K562 (cell line): ENCODE results near the gene ARHGAP10. TPM values are rescaled to one million over a fixed set of nuclear protein-coding genes. Genes with fewer than 3 reads are reported as not detected.

Experiments
- ATAC-seq: fragments of 200-7000 bp; cut with Tn5 transposase; 3 replicates; pipeline ENCODE4 v1.9.1; 2020; ENCODE audit warnings: moderate library complexity
- BruUV-seq: library from RNA; stranded (reverse); fragments of 400-500 nt; replicated peaks from 2 replicates; lab custom pipeline; 2021; lab: Mats Ljungman, UMichigan
- CTCF ChIA-PET: fragments of 300-600 bp; formaldehyde crosslinking; extraction: SDS; loops from one replicate; lab custom pipeline; 2021; ENCODE audit warnings: low intra/inter-chr PET ratio; lab: Yijun Ruan, JAX
- POLR2A ChIA-PET: fragments of 300-600, 350-650 bp; sonication (Branson Sonifier 250); formaldehyde crosslinking; extraction: SDS; loops from one replicate; lab custom pipeline; 2021; ENCODE audit warnings: antibody characterized with exemption, inconsistent platforms; lab: Yijun Ruan, JAX
- DNase-seq, 4 experiments: peaks; one replicate each; pipeline versions ENCODE4 v3.0.0 to v3.0.0-alpha.2; 2011 to 2018; ENCODE audit warnings: low spot score in 3 of 4, mixed read lengths in 3 of 4; ENCODE audit errors: extremely low read depth in 1 of 4
- FAIRE-seq: peaks from 2 replicates; lab custom pipeline; 2011; peaks lifted over from hg19 to GRCh38; lab: Jason Lieb, UNC
- H2AFZ ChIP-seq: 2 replicates; pipeline ENCODE4 v1.6.0; 2011; ENCODE audit warnings: low read depth, low read length, control low read depth, inconsistent platforms
- H3K27ac ChIP-seq: fragments of 200-600 bp; 3 replicates; pipeline ENCODE4 v1.8.0; 2011; ENCODE audit warnings: low read depth, mild to moderate bottlenecking, control low read depth, inconsistent platforms, low read length, moderate library complexity, mixed read lengths; ENCODE audit errors: extremely low read depth
- H3K27me3 ChIP-seq, 2 experiments: fragments of 300-600 bp in 1 of 2; 2 replicates in 1 of 2; 3 replicates in 1 of 2; pipeline versions ENCODE4 v1.6.0 to v1.8.0; 2011; ENCODE audit warnings: inconsistent platforms in 2 of 2, low read length in 2 of 2, mild to moderate bottlenecking in 1 of 2, mixed read lengths in 1 of 2, moderate library complexity in 1 of 2; ENCODE audit not compliant: control insufficient read depth in 2 of 2, insufficient read depth in 2 of 2
- H3K36me3 ChIP-seq: fragments of 300-600 bp; 3 replicates; pipeline ENCODE4 v1.8.0; 2011; ENCODE audit warnings: mild to moderate bottlenecking, low read length, inconsistent platforms; ENCODE audit not compliant: control insufficient read depth, insufficient read depth
- H3K4me1 ChIP-seq, 2 experiments: fragments of 200-600 bp in 1 of 2; replicated peaks in 1 of 2; 2 replicates in 1 of 2; 3 replicates in 1 of 2; pipeline versions ENCODE4 v1.5.1 to v1.8.0; 2011; ENCODE audit warnings: inconsistent platforms in 2 of 2, low read length in 2 of 2, mild to moderate bottlenecking in 1 of 2, mixed read lengths in 1 of 2, moderate library complexity in 1 of 2; ENCODE audit not compliant: control insufficient read depth in 2 of 2, insufficient read depth in 2 of 2
- H3K4me2 ChIP-seq: 2 replicates; pipeline ENCODE4 v1.6.1; 2011; ENCODE audit warnings: low read length, control low read depth, inconsistent platforms, mixed read lengths; ENCODE audit not compliant: insufficient read depth
- H3K4me3 ChIP-seq: fragments of 200-600 bp; sonication (generic), shearing (Covaris generic); 2 replicates; pipeline ENCODE4 v1.5.1; 2016; ENCODE audit warnings: control low read depth, inconsistent platforms
- H3K79me2 ChIP-seq: fragments of 200-600 bp; 3 replicates; pipeline ENCODE4 v1.8.0; 2011; ENCODE audit warnings: low read length, inconsistent platforms; ENCODE audit not compliant: control insufficient read depth, insufficient read depth
- H3K9ac ChIP-seq, 2 experiments: 2 replicates each; pipeline versions ENCODE4 v1.6.0 to v1.6.1; 2011; ENCODE audit warnings: low read depth in 2 of 2, low read length in 2 of 2, control low read depth in 1 of 2, inconsistent platforms in 1 of 2, mild to moderate bottlenecking in 1 of 2, mixed read lengths in 1 of 2; ENCODE audit not compliant: insufficient read depth in 1 of 2
- H3K9me1 ChIP-seq: one replicate; pipeline ENCODE4 v1.6.0; 2011; ENCODE audit warnings: inconsistent platforms, mild to moderate bottlenecking, low read length, moderate library complexity; ENCODE audit not compliant: control insufficient read depth, insufficient read depth
- H3K9me3 ChIP-seq: replicated peaks from 2 replicates; pipeline ENCODE4 v1.5.1; 2011; ENCODE audit warnings: low read depth, low read length, inconsistent platforms; ENCODE audit not compliant: control insufficient read depth, insufficient read depth
- H4K20me1 ChIP-seq: replicated peaks from 2 replicates; pipeline ENCODE4 v1.6.1; 2011; ENCODE audit warnings: low read length, inconsistent platforms, mixed read lengths; ENCODE audit not compliant: control insufficient read depth, insufficient read depth
- BCOR ChIP-seq: fragments of 450-650 bp; IDR thresholded peaks from 2 replicates; pipeline ENCODE4 v1.6.1; 2016
- CTBP1 ChIP-seq: fragments of 450-650 bp; IDR thresholded peaks from 2 replicates; pipeline ENCODE4 v1.6.1; 2016; ENCODE audit warnings: borderline replicate concordance
- ETV5 ChIP-seq: sonication (generic); formaldehyde crosslinking; IDR thresholded peaks from 2 replicates; pipeline ENCODE4 v1.4.0; 2020; ENCODE audit warnings: low read depth, mild to moderate bottlenecking, missing genetic modification reagents
- FOXK2 ChIP-seq, 2 experiments: fragments of 450-650 bp; IDR thresholded peaks in 1 of 2; conservative IDR thresholded peaks in 1 of 2; 2 replicates each; pipeline ENCODE4 v1.6.1; 2016; ENCODE audit warnings: low read depth in 2 of 2, mild to moderate bottlenecking in 1 of 2
- HCFC1 ChIP-seq: IDR thresholded peaks from 2 replicates; pipeline ENCODE4 v1.6.1; 2012; ENCODE audit warnings: low read depth, low read length, improper control_type of control experiment
- HLTF ChIP-seq: fragments of 450-650 bp; IDR thresholded peaks from 2 replicates; pipeline ENCODE4 v1.6.1; 2016
- NCOR1 ChIP-seq: fragments of 450-650 bp; IDR thresholded peaks from 2 replicates; pipeline ENCODE4 v1.6.1; 2016; ENCODE audit warnings: mild to moderate bottlenecking, moderate library complexity
- RBM34 ChIP-seq: fragments of 200-400 bp; formaldehyde crosslinking; IDR thresholded peaks from 2 replicates; pipeline ENCODE4 v1.6.1; 2018; ENCODE audit warnings: low read length, borderline replicate concordance; ENCODE audit not compliant: insufficient read depth
- SRSF7 ChIP-seq: fragments of 200-400 bp; formaldehyde crosslinking; optimal IDR thresholded peaks from 2 replicates; pipeline ENCODE3; 2017; ENCODE audit warnings: mild to moderate bottlenecking, low read depth, low read length
- ZNF134 ChIP-seq: fragments of 250-450 bp; sonication (Bioruptor Pico); conservative IDR thresholded peaks from 2 replicates; pipeline ENCODE4 v1.4.0; 2020
- ZNF583 ChIP-seq: fragments of 250-450 bp; sonication (Bioruptor Pico); IDR thresholded peaks from 2 replicates; pipeline ENCODE4 v1.4.0; 2020
- WGBS: fragments of 100-300 bp; shearing (Covaris generic); methylation state at CpG from one replicate; pipeline ENCODE4 v1.1.6; 2016; ENCODE audit warnings: low coverage, mixed read lengths; ENCODE audit not compliant: insufficient coverage; ENCODE audit errors: missing lambda C conversion rate; 5-methylcytosine and 5-hydroxymethylcytosine counted together
- in situ Hi-C: fragments of 300-500 bp; cut with MboI; formaldehyde crosslinking; loops from 4 replicates; pipeline ENCODE4 v1.15.0; 2018; ENCODE audit warnings: inconsistent platforms, mixed read lengths
- intact Hi-C: fragments of 100-400 bp; cut with micrococcal nuclease; formaldehyde crosslinking; loops from 2 replicates; pipeline ENCODE4 v1.14.2; 2022
- polyA plus RNA-seq, 8 experiments: library from polyadenylated mRNA; depleted of rRNA in 4 of 8; stranded (reverse) in 5 of 8; unstranded in 3 of 8; fragments of >200 nt; fragmentation: Nextera tagmentation in 2 of 8; fragmentation: Illumina TruSeq in 1 of 8; extraction: Ambion mirVana in 2 of 8; extraction: Trizol in 1 of 8; gene quantifications; 2 replicates each; pipeline versions ENCODE4 v1.2.1 to v1.2.3, GENCODE V29; 2011 to 2014; ENCODE audit warnings: inconsistent platforms in 1 of 8, missing spikeins in 1 of 8
- total RNA-seq, 7 experiments: library from RNA; depleted of rRNA in 6 of 7; stranded (reverse); fragments of >200 nt in 6 of 7; fragmentation: Illumina TruSeq in 2 of 7; extraction: Trizol in 2 of 7; gene quantifications; 2 replicates each; pipeline versions ENCODE4 v1.2.1 to v1.2.3, GENCODE V29; 2011 to 2021; ENCODE audit warnings: low replicate concordance in 1 of 7
- TF ChIP-seq, protein P1 (sequence below): sonication (generic); formaldehyde crosslinking; IDR thresholded peaks from 2 replicates; pipeline ENCODE4 v1.8.1; 2023; ENCODE audit warnings: mild to moderate bottlenecking, missing genetic modification reagents
- TF ChIP-seq, protein P2 (sequence below): fragments of 250-450 bp; sonication (Bioruptor Pico); IDR thresholded peaks from 2 replicates; pipeline ENCODE4 v1.4.0; 2020; ENCODE audit warnings: mild to moderate bottlenecking, moderate library complexity
- TF ChIP-seq, protein P3 (sequence below): fragments of 450-650 bp; conservative IDR thresholded peaks from 2 replicates; pipeline ENCODE4 v1.6.1; 2016; ENCODE audit warnings: missing genetic modification characterization, low read depth, mild to moderate bottlenecking, missing compliant biosample characterization, moderate library complexity
- TF ChIP-seq, protein P4 (sequence below): sonication (generic); formaldehyde crosslinking; IDR thresholded peaks from 2 replicates; pipeline ENCODE4 v1.9.0; 2022; ENCODE audit warnings: mild to moderate bottlenecking, missing genetic modification reagents

Gene ARHGAP10
- total and polyA plus RNA-seq, 9 of the 15 experiments (the other 6 are each of a cell fraction or from before 2014, with no cell fraction given): 0.03 to 0.22 (median 0.06) TPM; not detected in 3

DNA sequence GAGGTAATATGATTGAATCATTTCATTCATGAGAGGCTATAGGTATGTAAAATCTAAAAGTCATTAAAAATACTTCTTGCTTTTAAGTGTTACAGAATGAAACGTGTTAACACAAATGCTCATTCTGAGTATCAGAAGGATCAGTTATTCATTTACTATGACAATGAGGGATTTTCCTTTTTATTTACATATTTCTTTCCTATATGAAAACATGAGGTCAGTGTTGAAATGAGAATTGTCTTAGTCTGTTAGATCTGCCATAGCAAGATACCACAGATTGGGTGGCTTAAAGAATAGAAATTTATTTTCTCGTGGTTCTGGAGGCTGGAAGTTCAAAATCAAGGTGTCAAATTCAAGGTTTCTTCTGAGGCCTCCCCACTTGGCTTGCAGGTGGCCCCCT, 181.2 kb downstream of the ARHGAP10 start:
- no peaks in the 10 kb centered on the region for H3K4me1 ChIP-seq
- no peak for DNase-seq
- ChIA-PET POLR2A (no interaction called here), CTCF (no interaction called here)
- in situ Hi-C loops (no loop called here), intact Hi-C loops (no loop called here)
- H3K27me3 ChIP-seq: no peaks in the 10 kb centered on the region
- no peak for ATAC-seq
- FAIRE-seq: no peak
- TF ChIP-seq, protein P1, sequence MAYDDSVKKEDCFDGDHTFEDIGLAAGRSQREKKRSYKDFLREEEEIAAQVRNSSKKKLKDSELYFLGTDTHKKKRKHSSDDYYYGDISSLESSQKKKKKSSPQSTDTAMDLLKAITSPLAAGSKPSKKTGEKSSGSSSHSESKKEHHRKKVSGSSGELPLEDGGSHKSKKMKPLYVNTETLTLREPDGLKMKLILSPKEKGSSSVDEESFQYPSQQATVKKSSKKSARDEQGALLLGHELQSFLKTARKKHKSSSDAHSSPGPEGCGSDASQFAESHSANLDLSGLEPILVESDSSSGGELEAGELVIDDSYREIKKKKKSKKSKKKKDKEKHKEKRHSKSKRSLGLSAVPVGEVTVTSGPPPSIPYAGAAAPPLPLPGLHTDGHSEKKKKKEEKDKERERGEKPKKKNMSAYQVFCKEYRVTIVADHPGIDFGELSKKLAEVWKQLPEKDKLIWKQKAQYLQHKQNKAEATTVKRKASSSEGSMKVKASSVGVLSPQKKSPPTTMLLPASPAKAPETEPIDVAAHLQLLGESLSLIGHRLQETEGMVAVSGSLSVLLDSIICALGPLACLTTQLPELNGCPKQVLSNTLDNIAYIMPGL (CRISPR knock-in tag): no peak
- TF ChIP-seq ZNF583 (CRISPR knock-in tag): no peak
- TF ChIP-seq ETV5 (CRISPR knock-in tag): no peak
- TF ChIP-seq, protein P2, sequence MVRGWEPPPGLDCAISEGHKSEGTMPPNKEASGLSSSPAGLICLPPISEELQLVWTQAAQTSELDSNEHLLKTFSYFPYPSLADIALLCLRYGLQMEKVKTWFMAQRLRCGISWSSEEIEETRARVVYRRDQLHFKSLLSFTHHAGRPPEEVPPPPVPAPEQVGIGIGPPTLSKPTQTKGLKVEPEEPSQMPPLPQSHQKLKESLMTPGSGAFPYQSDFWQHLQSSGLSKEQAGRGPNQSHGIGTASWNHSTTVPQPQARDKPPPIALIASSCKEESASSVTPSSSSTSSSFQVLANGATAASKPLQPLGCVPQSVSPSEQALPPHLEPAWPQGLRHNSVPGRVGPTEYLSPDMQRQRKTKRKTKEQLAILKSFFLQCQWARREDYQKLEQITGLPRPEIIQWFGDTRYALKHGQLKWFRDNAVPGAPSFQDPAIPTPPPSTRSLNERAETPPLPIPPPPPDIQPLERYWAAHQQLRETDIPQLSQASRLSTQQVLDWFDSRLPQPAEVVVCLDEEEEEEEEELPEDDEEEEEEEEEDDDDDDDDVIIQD: no peak
- no peak for TF ChIP-seq HCFC1
- TF ChIP-seq FOXK2 (conservative IDR thresholded peaks at IDR 0.05 in 1 of 2, IDR thresholded peaks at IDR 0.05 in 1 of 2; ENCODE audit: low read depth in 2 of 2): no peak
- TF ChIP-seq, protein P3, sequence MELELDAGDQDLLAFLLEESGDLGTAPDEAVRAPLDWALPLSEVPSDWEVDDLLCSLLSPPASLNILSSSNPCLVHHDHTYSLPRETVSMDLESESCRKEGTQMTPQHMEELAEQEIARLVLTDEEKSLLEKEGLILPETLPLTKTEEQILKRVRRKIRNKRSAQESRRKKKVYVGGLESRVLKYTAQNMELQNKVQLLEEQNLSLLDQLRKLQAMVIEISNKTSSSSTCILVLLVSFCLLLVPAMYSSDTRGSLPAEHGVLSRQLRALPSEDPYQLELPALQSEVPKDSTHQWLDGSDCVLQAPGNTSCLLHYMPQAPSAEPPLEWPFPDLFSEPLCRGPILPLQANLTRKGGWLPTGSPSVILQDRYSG (tag): no peak
- no peak for TF ChIP-seq SRSF7
- TF ChIP-seq HLTF: no peak
- TF ChIP-seq NCOR1: no peak
- TF ChIP-seq, protein P4, sequence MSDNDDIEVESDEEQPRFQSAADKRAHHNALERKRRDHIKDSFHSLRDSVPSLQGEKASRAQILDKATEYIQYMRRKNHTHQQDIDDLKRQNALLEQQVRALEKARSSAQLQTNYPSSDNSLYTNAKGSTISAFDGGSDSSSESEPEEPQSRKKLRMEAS (CRISPR knock-in tag): no peak
- no peak for TF ChIP-seq RBM34
- no peak for TF ChIP-seq CTBP1
- no peak for TF ChIP-seq BCOR
- no peak for TF ChIP-seq ZNF134 (CRISPR knock-in tag)
- WGBS: 0% methylated on average over 2 of the region's 2 CpGs
- no peaks in the 10 kb centered on the region for H4K20me1 ChIP-seq
- no peak overlapping the region for H3K4me3 ChIP-seq
- H3K27ac ChIP-seq: no peak overlapping the region
- no TSS peak for BruUV-seq
- H3K9me1 ChIP-seq: no peaks in the 10 kb centered on the region
- H3K4me2 ChIP-seq: no peak overlapping the region
- H3K36me3 ChIP-seq: no peaks in the 10 kb centered on the region
- H3K79me2 ChIP-seq: no peaks in the 10 kb centered on the region
- H2AFZ ChIP-seq: no peak overlapping the region
- no peaks in the 10 kb centered on the region for H3K9me3 ChIP-seq
- no peak overlapping the region for H3K9ac ChIP-seq
